GM20431 (cell line): Measurements from ENCODE around the gene BBOX1.
"Not testable (repeated sequence)": the region's sequence is repeated elsewhere in the genome, so short reads cannot be mapped to it uniquely, and the experiment has no call there.

ENCODE experiments used
- in situ Hi-C: fragments of 300-500 bp; cut with MseI, MboI; formaldehyde crosslinking; loops from one replicate; pipeline ENCODE4 v1.15.0; 2020; ENCODE audit warnings: low sequenced_read_pairs; ENCODE audit not compliant: unreplicated experiment

Gene BBOX1

GRCh38 chr11:27081056-27081455 lies 40.4 kb downstream of the BBOX1 start:
- in situ Hi-C loops, result no loop called here

GRCh38 chr11:27083241-27083640 lies 42.6 kb downstream of the BBOX1 start:
- in situ Hi-C loops, result no loop called here

- in situ Hi-C loops, result no loop called here
These were observed 43.2 kb downstream of the BBOX1 start for GRCh38 chr11:27083782-27084181.

- in situ Hi-C loops, result no loop called here
These were observed 43.9 kb downstream of the BBOX1 start for GRCh38 chr11:27084518-27084917.

GRCh38 chr11:27085111-27085510 lies 44.5 kb downstream of the BBOX1 start:
- in situ Hi-C loops, result no loop called here

- in situ Hi-C loops, result no loop called here
These were observed 45.0 kb downstream of the BBOX1 start for GRCh38 chr11:27085605-27086004.

GRCh38 chr11:27087432-27087831 lies 46.8 kb downstream of the BBOX1 start:
- in situ Hi-C loops, result no loop called here

GRCh38 chr11:27088353-27088752 lies 47.7 kb downstream of the BBOX1 start:
- in situ Hi-C loops, result no loop called here

GRCh38 chr11:27089746-27090145 lies 49.1 kb downstream of the BBOX1 start:
- in situ Hi-C loops, result no loop called here

- in situ Hi-C loops, result not testable (repeated sequence)
These were observed 49.8 kb downstream of the BBOX1 start for GRCh38 chr11:27090357-27090948.

- in situ Hi-C loops, result no loop called here
These were observed 53.5 kb downstream of the BBOX1 start for GRCh38 chr11:27094120-27094519.

GRCh38 chr11:27095059-27095458 lies 54.4 kb downstream of the BBOX1 start:
- in situ Hi-C loops, result no loop called here

GRCh38 chr11:27095887-27096286 lies 55.3 kb downstream of the BBOX1 start:
- in situ Hi-C loops, result no loop called here

GRCh38 chr11:27097551-27097950 lies 56.9 kb downstream of the BBOX1 start:
- in situ Hi-C loops, result no loop called here

- in situ Hi-C loops, result no loop called here
These were observed 59.9 kb downstream of the BBOX1 start for GRCh38 chr11:27100534-27100933.

- in situ Hi-C loops, result no loop called here
These were observed 66.9 kb downstream of the BBOX1 start for GRCh38 chr11:27107548-27107947.

GRCh38 chr11:27108809-27109208 lies 68.2 kb downstream of the BBOX1 start:
- in situ Hi-C loops, result no loop called here

GRCh38 chr11:27111896-27112295 lies 71.3 kb downstream of the BBOX1 start:
- in situ Hi-C loops, result no loop called here

GRCh38 chr11:27112946-27113345 lies 72.3 kb downstream of the BBOX1 start:
- in situ Hi-C loops, result no loop called here

- in situ Hi-C loops, result no loop called here
These were observed 74.5 kb downstream of the BBOX1 start for GRCh38 chr11:27115051-27115650.

GRCh38 chr11:27116684-27117083 lies 76.1 kb downstream of the BBOX1 start:
- in situ Hi-C loops, result no loop called here

- in situ Hi-C loops, result no loop called here
These were observed 77.8 kb downstream of the BBOX1 start for GRCh38 chr11:27118371-27118770.
